ENCODE data around the gene TPH2.

Gene TPH2

GRCh38 chr12:71938728-71939385, at the start of gene TPH2:
Gene TPH2, plus strand, starts transcription at chr12:71938845. Its CDS starts 142 bp downstream, at chr12:71938987.
- peak in 1 of 3 experiments; percentile 1 for DNase-seq (ENCODE audit: low read depth in 3 of 3)

- no peak for DNase-seq (ENCODE audit: low read depth in 3 of 3)
Measured at GRCh38 chr12:71890475-71890874, 48.2 kb upstream of the TPH2 start.

DNA sequence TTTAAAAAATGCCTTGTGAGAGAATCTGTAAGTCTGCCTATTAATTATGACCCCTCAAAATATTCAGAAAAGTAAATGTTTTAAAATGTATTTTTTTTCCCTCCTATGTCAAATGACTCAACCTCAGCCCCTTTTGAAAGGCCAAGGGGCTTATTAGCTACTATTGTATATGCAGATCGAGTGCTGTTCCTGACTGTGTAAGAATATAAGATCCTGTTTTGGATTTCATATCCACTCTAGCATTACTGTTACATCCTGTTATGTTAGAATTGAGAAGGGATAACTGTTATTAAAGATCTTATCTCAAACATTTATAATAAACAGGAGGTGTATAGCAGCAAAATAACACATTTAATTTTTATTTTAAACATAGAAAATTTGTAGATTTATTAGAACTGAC, 46.6 kb upstream of the TPH2 start:
- no peak for DNase-seq (ENCODE audit: low read depth in 3 of 3)

GRCh38 chr12:71896205-71896882, 42.3 kb upstream of the TPH2 start:
- DNase-seq (ENCODE audit: low read depth in 3 of 3) = no peak

GRCh38 chr12:71900091-71900490, 38.6 kb upstream of the TPH2 start:
- DNase-seq (ENCODE audit: low read depth in 3 of 3) = no peak

DNA sequence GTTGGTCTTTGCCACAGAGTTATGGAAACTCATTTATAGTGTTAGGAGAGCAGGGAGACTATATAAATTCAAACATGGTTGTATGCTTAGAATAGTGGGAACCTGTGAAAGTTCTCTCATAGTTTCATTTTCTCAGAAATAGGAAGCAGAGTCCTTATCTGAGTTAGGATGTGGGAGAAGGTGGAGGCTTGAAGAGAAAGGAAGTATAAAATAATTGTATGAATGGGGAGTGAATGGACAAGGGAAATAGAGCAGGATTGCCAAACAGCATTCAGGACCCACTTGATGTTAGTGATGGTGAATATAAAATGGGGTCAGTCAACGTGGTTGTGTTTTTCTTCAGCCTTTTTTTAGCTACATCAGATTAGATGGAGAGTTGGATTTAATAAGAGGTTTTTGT, 34.0 kb upstream of the TPH2 start:
- no peak for DNase-seq (ENCODE audit: low read depth in 3 of 3)

DNA sequence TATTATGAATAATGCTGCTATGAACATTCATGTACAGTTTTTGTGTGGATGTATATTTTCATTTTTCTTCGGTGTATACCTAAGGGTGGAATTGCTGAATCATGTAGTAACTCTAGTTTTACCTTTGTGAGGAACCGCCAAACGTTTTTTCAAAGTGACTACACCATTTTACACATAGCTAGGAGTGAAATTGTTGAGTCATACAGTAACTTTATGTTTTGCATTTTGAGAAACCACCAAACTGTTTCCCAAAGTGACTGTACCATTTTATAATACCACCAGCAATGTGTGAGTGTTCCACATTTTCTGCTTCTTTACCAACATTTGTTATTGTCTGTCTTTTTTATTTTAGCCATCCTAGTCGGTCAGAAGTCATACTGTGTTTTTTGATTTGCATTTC, 3.1 kb upstream of the TPH2 start:
- DNase-seq (ENCODE audit: low read depth in 3 of 3) = no peak

GRCh38 chr12:71940068-71940467, 1.4 kb downstream of the TPH2 start:
- no peak for DNase-seq (ENCODE audit: low read depth in 3 of 3)

GRCh38 chr12:71941174-71941573, 2.5 kb downstream of the TPH2 start:
- no peak for DNase-seq (ENCODE audit: low read depth in 3 of 3)

DNA sequence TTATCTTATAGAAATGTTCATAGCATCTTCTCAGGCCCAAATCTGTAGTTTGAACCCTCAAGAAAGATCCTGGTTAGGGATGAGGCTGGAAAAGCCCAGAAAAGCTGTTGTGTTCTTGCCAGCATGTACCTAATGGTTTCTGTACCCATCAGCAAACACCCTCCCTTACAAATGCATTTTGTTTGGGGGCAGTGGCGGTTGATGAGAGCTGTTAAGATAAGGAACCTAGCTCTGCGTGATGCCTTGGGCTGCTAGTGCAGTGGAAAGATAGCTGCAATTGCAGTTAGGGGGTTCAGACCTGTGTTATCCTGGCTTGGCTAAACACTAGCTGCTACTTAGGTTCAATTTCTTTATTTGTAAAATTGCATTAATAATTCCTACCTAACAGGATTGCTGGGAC, 3.6 kb downstream of the TPH2 start:
- no peak for DNase-seq (ENCODE audit: low read depth in 3 of 3)

DNA sequence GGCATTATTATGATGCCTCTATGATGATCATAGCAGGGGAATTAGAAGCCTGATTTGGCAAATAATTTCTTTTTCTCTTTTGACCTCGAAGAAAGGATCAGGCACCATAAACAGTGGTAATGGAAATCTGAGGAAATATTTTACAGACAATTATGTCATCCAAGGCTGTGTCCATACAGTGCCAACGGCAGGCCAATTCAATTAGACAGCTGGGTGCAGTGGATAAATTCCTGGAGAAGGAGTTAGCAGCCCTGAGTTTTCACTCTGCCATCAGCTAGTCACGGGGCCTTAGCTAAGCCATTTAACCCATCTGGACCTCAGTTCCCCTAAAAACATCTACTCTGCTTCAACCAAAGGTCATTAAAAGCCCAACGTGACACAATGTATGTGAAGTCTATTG, 4.1 kb downstream of the TPH2 start:
- DNase-seq (ENCODE audit: low read depth in 3 of 3) = no peak

- DNase-seq (ENCODE audit: low read depth in 3 of 3) = no peak
Measured at GRCh38 chr12:71945121-71945520, 6.5 kb downstream of the TPH2 start.

GRCh38 chr12:71945883-71946282, 7.2 kb downstream of the TPH2 start:
- DNase-seq (ENCODE audit: low read depth in 3 of 3) = no peak

GRCh38 chr12:71947645-71948105, 9.0 kb downstream of the TPH2 start:
- DNase-seq (ENCODE audit: low read depth in 3 of 3) = no peak

DNA sequence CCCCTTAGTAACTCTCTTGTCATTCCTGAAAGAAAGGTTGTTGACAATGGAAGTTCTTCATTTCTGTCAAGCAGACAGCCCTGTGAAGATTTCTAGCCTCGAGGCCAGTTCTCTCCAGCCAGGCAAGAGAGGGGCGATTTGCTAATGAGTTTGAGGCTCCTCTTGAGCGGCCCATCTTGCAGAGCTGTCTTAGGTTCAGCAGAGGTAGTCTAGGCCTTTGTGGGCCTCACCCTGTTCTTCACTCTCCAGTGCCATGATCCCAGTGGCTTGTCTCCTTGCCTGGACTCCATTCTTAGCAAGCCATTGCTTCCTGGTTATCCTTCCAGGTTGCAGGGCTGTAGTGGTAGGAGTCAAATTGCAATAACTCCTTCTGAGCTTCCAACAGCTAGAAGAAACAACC, 9.7 kb downstream of the TPH2 start:
- DNase-seq (ENCODE audit: low read depth in 3 of 3) = no peak

DNA sequence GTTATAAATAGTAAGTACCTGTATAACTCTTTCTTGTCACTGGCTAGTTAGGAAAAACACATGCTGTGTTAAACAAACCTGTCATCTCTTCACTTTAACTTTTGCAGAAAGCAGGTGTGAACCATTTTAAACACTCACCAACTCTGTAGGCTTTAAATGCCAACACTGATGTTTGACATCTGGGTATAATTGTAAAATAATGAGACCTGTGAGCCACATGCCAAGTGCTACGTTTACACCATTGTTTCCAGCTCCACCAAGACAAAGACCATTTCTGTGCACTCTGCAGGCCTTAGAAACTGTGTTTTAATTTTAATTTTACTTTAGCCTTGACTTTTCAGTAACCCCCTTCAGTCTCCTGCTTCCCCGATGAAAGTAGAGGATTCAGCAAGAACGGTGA, 11.0 kb downstream of the TPH2 start:
- DNase-seq (ENCODE audit: low read depth in 3 of 3) = no peak

- no peak for DNase-seq (ENCODE audit: low read depth in 3 of 3)
Measured at GRCh38 chr12:71950404-71950803, 11.8 kb downstream of the TPH2 start.

GRCh38 chr12:71950819-71951218, 12.2 kb downstream of the TPH2 start:
- DNase-seq (ENCODE audit: low read depth in 3 of 3) = no peak

GRCh38 chr12:71954083-71954778, 15.6 kb downstream of the TPH2 start:
- DNase-seq (ENCODE audit: low read depth in 3 of 3) = no peak

DNA sequence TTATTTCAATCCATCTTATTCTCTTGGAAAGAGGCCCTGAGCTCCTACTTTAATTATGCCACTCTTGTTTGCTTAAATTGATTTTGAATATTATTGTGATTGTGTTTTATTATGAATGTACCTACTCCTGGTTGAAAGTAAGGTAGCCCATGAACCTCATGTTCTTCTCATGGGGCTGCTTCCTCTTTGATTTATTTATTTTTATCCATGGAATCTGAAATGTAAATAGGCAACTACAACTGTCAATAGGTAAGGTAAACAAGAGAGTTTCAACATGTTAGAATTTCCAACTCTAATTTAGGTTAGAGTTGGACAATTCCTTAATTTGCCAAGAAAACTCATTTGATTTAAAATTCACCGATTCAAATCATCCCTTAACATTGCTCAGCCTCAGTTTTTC, 16.2 kb downstream of the TPH2 start:
- no peak for DNase-seq (ENCODE audit: low read depth in 3 of 3)

- DNase-seq (ENCODE audit: low read depth in 3 of 3) = no peak
Measured at GRCh38 chr12:71955970-71956369, 17.3 kb downstream of the TPH2 start.

DNA sequence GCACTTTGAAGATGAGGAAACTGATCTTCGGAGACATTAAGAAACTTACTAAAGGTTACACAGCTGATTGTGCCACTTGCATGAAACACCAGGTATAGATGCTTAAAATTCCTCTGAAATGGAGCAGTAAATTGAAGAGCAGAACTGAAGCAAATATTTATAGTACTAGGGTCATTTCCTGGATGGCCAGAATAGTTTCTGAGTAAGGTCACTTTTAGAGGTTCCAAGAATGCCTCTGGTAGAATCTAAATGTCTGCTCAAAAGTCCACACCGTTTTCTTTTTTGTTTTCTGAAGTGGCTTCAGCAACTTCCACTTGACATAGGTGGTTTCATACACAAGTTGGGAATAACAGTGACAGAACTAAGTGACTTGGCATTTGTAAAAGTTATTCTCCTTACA, 19.4 kb downstream of the TPH2 start:
- no peak for DNase-seq (ENCODE audit: low read depth in 3 of 3)

DNA sequence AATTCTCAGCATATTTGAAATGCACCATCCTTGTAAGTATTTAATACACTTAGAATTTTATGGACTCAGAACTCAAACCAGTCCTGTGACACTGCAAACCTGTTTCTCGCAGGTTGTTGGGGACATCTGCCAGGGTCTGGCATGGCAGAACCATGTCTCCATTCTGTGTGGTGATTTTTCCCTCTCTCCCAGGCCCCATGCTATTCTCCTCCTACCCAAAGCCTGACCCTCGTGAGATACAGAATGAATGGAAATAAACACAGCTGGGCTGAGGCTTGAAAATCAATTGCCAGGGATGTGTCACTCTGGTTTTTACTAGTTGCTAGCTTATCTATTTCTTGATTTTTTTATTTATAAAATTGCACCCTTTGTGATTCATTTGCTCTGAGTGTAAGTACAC, 19.8 kb downstream of the TPH2 start:
- DNase-seq (ENCODE audit: low read depth in 3 of 3) = no peak
